GM13977 (cell line): Measurements from ENCODE around the gene SZRD1.

Experiments used
- DNase-seq: peaks from one replicate; pipeline ENCODE4 v3.0.0; 2012; ENCODE audit warnings: low spot score
- in situ Hi-C: fragments of 300-500 bp; cut with MboI; formaldehyde crosslinking; loops from one replicate; pipeline ENCODE4 v1.12.0; 2022; ENCODE audit warnings: low sequenced_read_pairs, low pct_unique_long_range_greater_than_20kb, mixed read lengths, inconsistent platforms; ENCODE audit not compliant: unreplicated experiment
- TF ChIP-seq, protein P1 (sequence below): IDR thresholded peaks from 2 replicates; pipeline ENCODE4 v1.5.1; 2012; ENCODE audit warnings: mild to moderate bottlenecking, control low read depth; ENCODE audit not compliant: insufficient read depth; ENCODE audit errors: extremely low read depth, missing control alignments

The SZRD1 gene

DNA sequence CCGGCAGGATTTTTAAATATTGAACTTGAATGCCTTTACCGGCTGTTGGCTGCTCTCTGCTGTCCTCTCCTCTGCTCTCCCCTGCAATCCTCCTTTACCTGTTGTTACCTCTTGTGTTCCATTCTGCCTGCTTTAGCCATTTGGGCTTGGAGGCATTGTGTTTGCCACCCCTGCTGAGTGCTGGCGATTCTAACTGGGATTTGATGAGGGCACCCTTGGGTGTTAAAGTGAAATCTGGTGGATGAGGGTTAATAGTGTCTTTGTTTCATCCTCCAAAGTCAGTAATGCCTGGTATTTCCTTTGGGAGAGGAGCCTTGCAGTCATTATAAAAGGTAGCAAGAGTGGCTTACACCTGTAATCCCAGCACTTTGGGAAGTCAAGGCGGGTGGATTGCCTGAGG lies 9.9 kb downstream of the SZRD1 start:
- TF ChIP-seq, protein P1, sequence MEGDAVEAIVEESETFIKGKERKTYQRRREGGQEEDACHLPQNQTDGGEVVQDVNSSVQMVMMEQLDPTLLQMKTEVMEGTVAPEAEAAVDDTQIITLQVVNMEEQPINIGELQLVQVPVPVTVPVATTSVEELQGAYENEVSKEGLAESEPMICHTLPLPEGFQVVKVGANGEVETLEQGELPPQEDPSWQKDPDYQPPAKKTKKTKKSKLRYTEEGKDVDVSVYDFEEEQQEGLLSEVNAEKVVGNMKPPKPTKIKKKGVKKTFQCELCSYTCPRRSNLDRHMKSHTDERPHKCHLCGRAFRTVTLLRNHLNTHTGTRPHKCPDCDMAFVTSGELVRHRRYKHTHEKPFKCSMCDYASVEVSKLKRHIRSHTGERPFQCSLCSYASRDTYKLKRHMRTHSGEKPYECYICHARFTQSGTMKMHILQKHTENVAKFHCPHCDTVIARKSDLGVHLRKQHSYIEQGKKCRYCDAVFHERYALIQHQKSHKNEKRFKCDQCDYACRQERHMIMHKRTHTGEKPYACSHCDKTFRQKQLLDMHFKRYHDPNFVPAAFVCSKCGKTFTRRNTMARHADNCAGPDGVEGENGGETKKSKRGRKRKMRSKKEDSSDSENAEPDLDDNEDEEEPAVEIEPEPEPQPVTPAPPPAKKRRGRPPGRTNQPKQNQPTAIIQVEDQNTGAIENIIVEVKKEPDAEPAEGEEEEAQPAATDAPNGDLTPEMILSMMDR, result no peak
- DNase-seq, result no peak
- in situ Hi-C loops, result no loop called here

DNA sequence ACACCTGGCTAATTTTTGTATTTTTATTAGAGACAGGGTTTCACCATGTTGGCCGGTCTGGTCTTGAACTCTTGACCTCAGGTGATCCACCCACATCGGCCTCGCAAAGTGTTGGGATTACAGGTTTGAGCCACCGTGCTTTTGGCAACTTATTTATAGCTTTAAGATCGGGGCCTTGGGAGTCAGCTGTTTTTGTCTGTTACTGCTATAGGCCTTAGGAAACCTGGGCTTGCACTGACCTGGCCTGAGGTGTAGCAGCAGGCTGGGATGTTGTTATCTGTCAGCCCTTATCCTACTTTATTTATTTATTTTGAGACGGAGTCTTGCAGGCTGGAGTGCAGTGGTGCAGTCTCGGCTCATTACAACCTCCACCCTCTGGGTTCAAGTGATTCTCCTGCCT lies 11.4 kb downstream of the SZRD1 start:
- DNase-seq, result no peak
- in situ Hi-C loops, result no loop called here
- TF ChIP-seq, protein P1, result no peak

DNA sequence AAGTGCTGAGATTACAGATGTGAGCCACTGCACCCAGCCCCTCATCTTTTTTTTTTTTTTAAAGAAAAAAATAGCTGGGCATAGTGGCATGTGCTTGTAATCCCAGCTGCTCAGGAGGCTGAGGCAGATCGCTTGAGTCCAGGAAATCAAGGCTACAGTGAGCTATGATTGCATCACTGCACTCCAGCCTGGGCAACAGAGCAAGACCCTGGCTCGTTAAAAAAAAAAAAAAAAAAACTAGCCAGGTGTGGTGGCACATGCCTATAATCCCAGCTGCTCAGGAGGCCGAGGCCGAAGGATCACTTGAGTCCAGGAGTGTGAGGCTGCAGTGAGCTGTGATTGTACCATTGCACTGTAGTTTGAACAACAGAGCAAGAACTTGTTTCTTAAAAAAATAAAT lies 13.8 kb downstream of the SZRD1 start:
- TF ChIP-seq, protein P1, result no peak
- DNase-seq, result no peak
- in situ Hi-C loops, result no loop called here

DNA sequence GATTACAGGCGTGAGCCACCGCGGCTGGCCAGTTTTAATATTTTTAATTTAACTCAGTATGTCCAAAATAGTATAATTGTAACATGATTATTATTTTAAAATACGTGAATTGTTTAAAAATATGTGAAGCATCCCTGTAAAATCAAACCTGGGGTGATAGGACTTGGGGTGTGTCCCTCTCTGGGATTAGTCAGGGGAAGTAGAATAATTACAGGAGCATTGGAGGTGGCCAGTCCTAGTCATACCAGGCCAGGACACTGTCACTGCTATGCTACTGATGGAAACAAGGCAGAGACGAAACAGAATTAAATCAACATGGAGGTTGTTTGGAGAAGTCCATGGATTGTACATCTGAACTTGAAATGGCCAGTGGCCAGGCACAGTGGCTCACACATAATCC lies 16.8 kb downstream of the SZRD1 start:
- no peak for DNase-seq
- TF ChIP-seq, protein P1, result no peak

DNA sequence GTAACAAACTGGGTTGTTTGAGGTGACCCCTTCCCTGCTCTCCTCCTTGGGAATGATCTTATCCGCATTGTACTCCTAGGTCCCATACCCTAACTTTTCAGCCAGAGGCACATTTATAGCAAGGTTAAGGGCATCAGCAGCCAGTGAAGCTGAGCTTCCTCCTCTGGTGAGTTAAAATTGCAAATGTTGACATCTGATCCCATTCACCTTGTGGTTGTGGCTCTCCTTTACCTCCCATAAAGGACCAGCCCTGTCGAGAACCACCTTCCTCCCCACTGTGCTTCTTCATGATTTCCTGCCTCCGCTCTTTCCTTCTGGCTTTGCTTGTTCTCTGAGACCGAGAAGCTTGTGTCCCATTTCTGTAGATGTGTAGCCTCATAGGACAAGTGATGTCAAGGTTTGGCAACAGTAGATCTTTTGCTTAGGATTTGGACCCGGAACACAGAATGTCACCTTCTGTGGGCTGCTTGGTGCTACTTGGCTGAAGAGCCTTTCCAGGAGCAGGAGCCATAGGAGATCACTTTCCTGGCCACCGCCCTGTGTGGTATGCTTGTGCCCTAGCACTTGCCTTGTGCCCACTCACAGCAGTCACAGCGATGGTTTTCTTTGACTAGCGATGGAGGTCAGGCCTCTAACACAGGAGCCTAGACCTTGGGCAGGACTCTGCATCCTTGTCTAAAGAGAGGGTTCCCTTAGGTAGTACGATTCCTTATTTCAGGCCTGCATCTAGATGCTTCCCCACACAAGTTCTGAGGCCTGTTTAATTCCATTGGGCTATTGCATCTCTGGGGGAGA lies 18.8 kb downstream of the SZRD1 start:
- no peak for DNase-seq
- TF ChIP-seq, protein P1, result no peak
- in situ Hi-C loops, result no loop called here

More for the DNA sequence above, 16.8 kb downstream of the SZRD1 start:
- in situ Hi-C loops, result no loop called here

DNA sequence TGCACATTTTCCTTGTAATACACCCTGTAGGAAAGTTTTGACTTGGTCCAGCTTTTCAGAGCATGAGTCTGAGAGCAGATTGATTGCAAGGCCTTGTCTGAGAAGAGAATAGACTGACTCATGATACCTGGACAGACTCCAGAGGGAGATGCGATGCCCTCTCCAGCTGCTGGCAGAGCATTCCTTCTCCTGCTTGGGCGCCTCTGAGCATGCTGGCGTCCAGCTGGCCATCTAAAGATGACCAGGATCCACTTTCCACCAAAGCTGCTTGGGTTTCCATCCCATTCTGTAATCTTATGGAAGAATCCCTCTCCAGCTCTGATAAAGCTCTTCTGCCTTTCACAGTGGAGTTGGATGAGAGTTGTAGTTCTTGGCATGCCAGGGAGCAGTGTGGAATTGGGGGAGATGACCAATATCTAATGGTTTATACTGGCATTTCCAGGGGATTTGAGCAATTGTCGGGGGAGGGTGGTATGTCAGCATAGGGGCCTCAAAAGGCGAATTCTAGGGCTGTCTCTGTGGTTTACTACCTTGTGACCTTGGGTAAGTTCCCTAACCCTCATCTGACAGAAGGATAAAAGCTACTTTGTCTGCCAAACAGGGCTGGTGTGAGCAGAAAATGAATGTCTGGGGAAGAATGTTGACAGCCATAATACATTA lies 19.5 kb downstream of the SZRD1 start:
- DNase-seq, result no peak
- in situ Hi-C loops, result no loop called here
- TF ChIP-seq, protein P1, result no peak
